Natural killer cell (primary cell): Measurements from ENCODE around the gene DCUN1D3. TPM values are rescaled to one million over a fixed set of nuclear protein-coding genes. Genes with fewer than 3 reads are reported as not detected.

Experiments used
- ATAC-seq, 3 donors: fragments of 150-1000 bp in 2 of 3; fragments of 200-7000 bp in 1 of 3; cut with Tn5 transposase; 1 replicate in 1 of 3; 2 replicates in 2 of 3; pipeline ENCODE4 v1.10.0; 2021; ENCODE audit warnings: mild to moderate bottlenecking in 2 of 3, moderate library complexity in 2 of 3
- DNase-seq, 2 donors: peaks; one replicate each; pipeline versions ENCODE4 v3.0.0 to v3.0.0-alpha.2; 2013 to 2021; ENCODE audit warnings: mixed read lengths in 1 of 2
- H3K27ac ChIP-seq: one replicate; pipeline ENCODE4 v1.5.1; 2013; ENCODE audit warnings: mild to moderate bottlenecking, low read length
- H3K27me3 ChIP-seq: one replicate; pipeline ENCODE4 v1.6.1; 2013; ENCODE audit warnings: low read length; ENCODE audit not compliant: control insufficient read depth, insufficient read depth
- H3K36me3 ChIP-seq: one replicate; pipeline ENCODE4 v1.6.1; 2013; ENCODE audit warnings: low read length; ENCODE audit not compliant: control insufficient read depth, insufficient read depth
- H3K4me1 ChIP-seq: one replicate; pipeline ENCODE4 v1.6.1; 2013; ENCODE audit warnings: low read length; ENCODE audit not compliant: control insufficient read depth, insufficient read depth
- H3K4me3 ChIP-seq: one replicate; pipeline ENCODE4 v1.5.1; 2013; ENCODE audit warnings: low read length
- H3K9me3 ChIP-seq: one replicate; pipeline ENCODE4 v1.6.1; 2013; ENCODE audit warnings: low read length; ENCODE audit not compliant: control insufficient read depth, insufficient read depth
- H3K27ac Mint-ChIP-seq, 2 donors: one replicate each; pipeline ENCODE4 v1.8.0; 2022; ENCODE audit warnings: mild to moderate bottlenecking in 2 of 2, mixed read lengths in 2 of 2, moderate library complexity in 1 of 2
- H3K27me3 Mint-ChIP-seq, 2 donors: one replicate each; pipeline ENCODE4 v1.8.0; 2022; ENCODE audit warnings: low read depth in 2 of 2, mixed read lengths in 2 of 2
- H3K36me3 Mint-ChIP-seq: one replicate; pipeline ENCODE4 v1.8.0; 2022; ENCODE audit warnings: mixed read lengths
- H3K4me1 Mint-ChIP-seq, 2 donors: one replicate each; pipeline ENCODE4 v1.8.0; 2022; ENCODE audit warnings: mixed read lengths in 2 of 2
- H3K4me3 Mint-ChIP-seq: one replicate; pipeline ENCODE4 v1.8.0; 2022; ENCODE audit warnings: mild to moderate bottlenecking, moderate library complexity, mixed read lengths
- H3K9me3 Mint-ChIP-seq, 2 donors: one replicate each; pipeline ENCODE4 v1.8.0; 2022; ENCODE audit warnings: mixed read lengths in 2 of 2
- WGBS: methylation state at CpG from one replicate; pipeline ENCODE4 v1.1.7; 2013; ENCODE audit warnings: missing lambda C conversion rate; ENCODE audit not compliant: insufficient coverage; 5-methylcytosine and 5-hydroxymethylcytosine counted together
- intact Hi-C: fragments of 100-400 bp; cut with micrococcal nuclease; formaldehyde crosslinking; loops from one replicate; pipeline ENCODE4 v1.14.2; 2022
- total RNA-seq, 4 donors: library from RNA; stranded (reverse); fragments of 120-200 nt in 1 of 4; gene quantifications; one replicate each; pipeline versions ENCODE4 v1.2.3 to v1.2.4, GENCODE V29; 2013 to 2022
- TF ChIP-seq, protein P1 (sequence below): fragments of 200-600 bp; IDR thresholded peaks from one replicate; pipeline ENCODE4 v1.8.0; 2022; ENCODE audit warnings: antibody characterized with exemption

DCUN1D3 gene
- total RNA-seq, 3 donors from 2014 or later (not counting 1 experiment from before 2014, with no cell fraction given) = 5.3 to 9.3 (median 6.1) TPM

DNA sequence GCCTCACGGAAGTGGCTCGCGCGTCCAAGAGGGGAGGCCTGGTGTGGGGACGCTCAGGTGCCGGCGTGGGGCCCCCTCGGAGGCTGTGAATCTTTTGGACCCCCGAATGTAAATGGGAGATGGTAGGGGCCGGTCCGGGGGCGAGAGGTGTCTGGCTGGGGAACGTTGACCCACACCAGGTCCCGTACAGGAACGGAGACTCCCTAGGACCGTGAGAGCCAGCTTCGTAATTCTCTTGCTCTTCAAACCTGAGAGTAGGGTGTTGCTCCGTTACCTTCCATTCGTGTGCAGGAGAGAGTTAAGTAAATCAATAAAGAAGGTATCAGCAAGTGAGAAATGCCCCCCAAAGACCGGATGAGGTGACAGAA, 894 bp upstream of the DCUN1D3 start:
- Mint-ChIP-seq H3K27me3 (no peaks in the 10 kb centered on the region), H3K36me3 (no peaks in the 10 kb centered on the region), H3K9me3 (no peaks in the 10 kb centered on the region), H3K4me1 (peaks cover 73% of the 10 kb centered on the region in 2 donors), H3K27ac (peak overlapping the region; percentile 92 to 96), H3K4me3 (peak overlapping the region; percentile 94)
- TF ChIP-seq, protein P1, sequence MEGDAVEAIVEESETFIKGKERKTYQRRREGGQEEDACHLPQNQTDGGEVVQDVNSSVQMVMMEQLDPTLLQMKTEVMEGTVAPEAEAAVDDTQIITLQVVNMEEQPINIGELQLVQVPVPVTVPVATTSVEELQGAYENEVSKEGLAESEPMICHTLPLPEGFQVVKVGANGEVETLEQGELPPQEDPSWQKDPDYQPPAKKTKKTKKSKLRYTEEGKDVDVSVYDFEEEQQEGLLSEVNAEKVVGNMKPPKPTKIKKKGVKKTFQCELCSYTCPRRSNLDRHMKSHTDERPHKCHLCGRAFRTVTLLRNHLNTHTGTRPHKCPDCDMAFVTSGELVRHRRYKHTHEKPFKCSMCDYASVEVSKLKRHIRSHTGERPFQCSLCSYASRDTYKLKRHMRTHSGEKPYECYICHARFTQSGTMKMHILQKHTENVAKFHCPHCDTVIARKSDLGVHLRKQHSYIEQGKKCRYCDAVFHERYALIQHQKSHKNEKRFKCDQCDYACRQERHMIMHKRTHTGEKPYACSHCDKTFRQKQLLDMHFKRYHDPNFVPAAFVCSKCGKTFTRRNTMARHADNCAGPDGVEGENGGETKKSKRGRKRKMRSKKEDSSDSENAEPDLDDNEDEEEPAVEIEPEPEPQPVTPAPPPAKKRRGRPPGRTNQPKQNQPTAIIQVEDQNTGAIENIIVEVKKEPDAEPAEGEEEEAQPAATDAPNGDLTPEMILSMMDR = no peak
- 0% methylated on average over 20 of the region's 20 CpGs for WGBS
- no peaks in the 10 kb centered on the region for H3K36me3 ChIP-seq
- H3K9me3 ChIP-seq = no peaks in the 10 kb centered on the region
- H3K27me3 ChIP-seq = no peaks in the 10 kb centered on the region
- DNase-seq (peak in 1 of 2 donors; percentile 54), ATAC-seq (peak; percentile 3 to 5 (median 4))
- peak overlapping the region; percentile 74 for H3K4me3 ChIP-seq
- H3K4me1 ChIP-seq = peaks cover 33% of the 10 kb centered on the region
- intact Hi-C loops = loop anchor here (2.0 kb wide), 1 partner anchor 160 kb away; the partner anchor contains the start of gene THUMPD1
- peak overlapping the region; percentile 94 for H3K27ac ChIP-seq

DNA sequence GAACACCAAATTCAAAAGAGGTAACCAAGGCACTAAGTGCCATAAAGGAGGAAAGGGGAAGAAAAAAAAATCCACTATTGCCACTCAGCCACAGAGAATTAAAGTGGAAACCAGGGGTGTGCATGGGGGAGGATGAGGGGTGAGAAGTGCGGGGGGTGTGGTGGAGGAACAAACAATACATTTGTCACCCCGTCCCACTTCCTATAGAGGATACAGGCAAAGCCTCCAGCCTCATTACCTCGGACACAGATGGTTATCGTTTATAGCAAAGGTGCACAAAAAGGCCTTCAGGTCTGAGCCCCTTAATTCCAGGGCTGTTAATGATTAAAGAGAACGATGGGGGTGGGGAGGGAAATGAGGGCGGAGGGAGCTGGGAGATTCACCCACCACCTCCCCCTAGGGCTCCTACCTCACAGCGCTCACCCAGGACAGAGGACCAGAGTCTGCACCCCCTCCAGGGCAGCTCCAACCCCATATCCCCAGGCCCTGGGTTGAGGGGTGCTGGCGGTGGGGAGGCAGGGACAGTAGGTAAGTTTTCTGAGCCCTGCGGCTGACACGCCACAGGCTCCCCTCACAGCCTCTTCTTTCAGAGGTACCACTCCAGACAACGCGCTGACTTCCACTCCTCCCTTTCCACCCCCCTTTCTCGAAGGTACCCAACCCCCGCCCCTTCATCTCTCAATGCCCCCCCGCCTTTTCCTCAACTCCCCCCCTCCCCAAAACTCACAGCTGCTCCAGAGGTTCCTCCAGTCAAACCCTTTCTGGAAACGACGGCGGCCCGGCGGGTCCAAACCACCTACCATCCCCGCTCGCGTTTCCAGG, 470 bp downstream of the DCUN1D3 start:
- intact Hi-C loops = loop anchor here (2.0 kb wide), 1 partner anchor 159 kb away; the partner anchor contains the start of gene THUMPD1

DNA sequence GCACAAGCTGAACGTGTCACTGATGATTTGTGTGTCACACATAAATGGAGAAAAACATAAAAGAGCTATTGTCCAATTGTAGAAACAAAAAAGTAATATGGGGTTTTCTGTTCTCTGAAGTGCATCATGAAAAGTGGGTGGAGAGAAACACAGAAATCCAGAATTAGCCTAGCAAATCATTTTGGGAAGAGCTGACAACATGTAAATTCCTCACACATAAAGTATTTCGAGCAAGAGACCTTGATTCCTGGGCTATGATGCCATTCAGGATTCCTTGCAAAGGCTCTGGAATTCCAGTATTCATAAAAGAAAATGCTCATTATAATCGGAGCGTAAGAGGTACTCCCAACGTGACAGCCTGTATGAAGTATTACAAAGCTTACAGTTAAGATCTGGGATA, 1.1 kb downstream of the DCUN1D3 start:
- H3K4me3 ChIP-seq = no peak overlapping the region
- no peak for DNase-seq
- Mint-ChIP-seq H3K27ac (peak overlapping the region; percentile 92 to 96), H3K4me3 (peak overlapping the region; percentile 94), H3K27me3 (no peaks in the 10 kb centered on the region), H3K36me3 (no peaks in the 10 kb centered on the region), H3K4me1 (peaks cover 57% of the 10 kb centered on the region in 2 donors), H3K9me3 (no peaks in the 10 kb centered on the region)
- H3K27me3 ChIP-seq = no peaks in the 10 kb centered on the region
- intact Hi-C loops = no loop called here
- no peak for ATAC-seq
- peak overlapping the region; percentile 94 for H3K27ac ChIP-seq
- no peaks in the 10 kb centered on the region for H3K9me3 ChIP-seq
- 59% methylated on average over 5 of the region's 5 CpGs for WGBS
- H3K4me1 ChIP-seq = peaks cover 31% of the 10 kb centered on the region
- TF ChIP-seq, protein P1 = no peak
- peaks cover 11% of the 10 kb centered on the region for H3K36me3 ChIP-seq

More for the DNA sequence above, 470 bp downstream of the DCUN1D3 start:
- TF ChIP-seq, protein P1 = no peak
- Mint-ChIP-seq H3K4me1 (peaks cover 63% of the 10 kb centered on the region in 2 donors), H3K9me3 (no peaks in the 10 kb centered on the region), H3K27ac (peak overlapping the region; percentile 92 to 96), H3K36me3 (no peaks in the 10 kb centered on the region), H3K4me3 (peak overlapping the region; percentile 94), H3K27me3 (no peaks in the 10 kb centered on the region)
- ATAC-seq (peak in 2 of 3 donors; percentile 3 to 5), DNase-seq (peak in 1 of 2 donors; percentile 31)
- H3K27me3 ChIP-seq = no peaks in the 10 kb centered on the region
- H3K4me3 ChIP-seq = peak overlapping the region; percentile 74
- peaks cover 7% of the 10 kb centered on the region for H3K36me3 ChIP-seq
- peak overlapping the region; percentile 94 for H3K27ac ChIP-seq
- 0% methylated on average over 15 of the region's 23 CpGs for WGBS
- no peaks in the 10 kb centered on the region for H3K9me3 ChIP-seq
- peaks cover 31% of the 10 kb centered on the region for H3K4me1 ChIP-seq
